NCI-H510A (cell line): ENCODE results near the gene DMXL2.
"Not testable (repeated sequence)": the region's sequence is repeated elsewhere in the genome, so short reads cannot be mapped to it uniquely, and the experiment has no call there.

Experiments
- DNase-seq: peaks from one replicate; lab custom pipeline; 2025; lab: John Stamatoyannopoulos, UW

Gene DMXL2, protein sequence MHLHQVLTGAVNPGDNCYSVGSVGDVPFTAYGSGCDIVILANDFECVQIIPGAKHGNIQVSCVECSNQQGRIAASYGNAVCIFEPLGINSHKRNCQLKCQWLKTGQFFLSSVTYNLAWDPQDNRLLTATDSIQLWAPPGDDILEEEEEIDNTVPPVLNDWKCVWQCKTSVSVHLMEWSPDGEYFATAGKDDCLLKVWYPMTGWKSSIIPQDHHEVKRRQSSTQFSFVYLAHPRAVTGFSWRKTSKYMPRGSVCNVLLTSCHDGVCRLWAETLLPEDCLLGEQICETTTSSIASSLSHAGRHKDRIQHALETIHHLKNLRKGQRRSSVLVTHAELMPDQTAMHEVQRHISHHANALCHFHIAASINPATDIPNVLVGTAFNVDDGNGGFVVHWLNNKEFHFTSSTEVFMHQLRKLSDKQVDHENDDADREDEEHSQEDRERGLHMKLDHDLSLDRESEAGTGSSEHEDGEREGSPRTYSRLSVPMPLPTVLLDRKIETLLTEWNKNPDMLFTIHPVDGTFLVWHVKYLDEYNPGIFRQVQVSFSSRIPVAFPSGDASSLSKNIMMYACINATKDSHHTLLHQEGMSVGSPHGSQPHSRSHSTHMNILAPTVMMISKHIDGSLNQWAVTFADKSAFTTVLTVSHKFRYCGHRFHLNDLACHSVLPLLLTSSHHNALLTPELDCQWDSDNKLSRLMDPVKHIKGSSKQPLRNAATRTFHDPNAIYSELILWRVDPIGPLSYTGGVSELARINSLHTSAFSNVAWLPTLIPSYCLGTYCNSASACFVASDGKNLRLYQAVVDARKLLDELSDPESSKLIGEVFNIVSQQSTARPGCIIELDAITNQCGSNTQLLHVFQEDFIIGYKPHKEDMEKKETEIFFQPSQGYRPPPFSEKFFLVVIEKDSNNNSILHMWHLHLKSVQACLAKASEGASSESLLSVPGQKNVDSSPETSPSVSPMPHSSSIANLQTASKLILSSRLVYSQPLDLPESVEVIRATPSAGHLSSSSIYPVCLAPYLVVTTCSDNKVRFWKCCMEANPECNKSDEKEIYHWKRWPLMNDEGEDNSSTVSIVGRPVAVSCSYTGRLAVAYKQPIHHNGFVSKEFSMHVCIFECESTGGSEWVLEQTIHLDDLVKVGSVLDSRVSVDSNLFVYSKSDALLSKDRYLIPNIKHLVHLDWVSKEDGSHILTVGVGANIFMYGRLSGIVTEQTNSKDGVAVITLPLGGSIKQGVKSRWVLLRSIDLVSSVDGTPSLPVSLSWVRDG (N-terminal part only)

GRCh38 chr15:51622604-51623370 lies at the start of gene DMXL2:
Gene DMXL2 (minus strand): TSS chr15:51622771. CDS start chr15:51622545, 226 bp downstream.
- peak; percentile 65 for DNase-seq

GRCh38 chr15:51672155-51672687 lies 49.6 kb upstream of the DMXL2 start:
- DNase-seq, result peak; percentile 6

DNA sequence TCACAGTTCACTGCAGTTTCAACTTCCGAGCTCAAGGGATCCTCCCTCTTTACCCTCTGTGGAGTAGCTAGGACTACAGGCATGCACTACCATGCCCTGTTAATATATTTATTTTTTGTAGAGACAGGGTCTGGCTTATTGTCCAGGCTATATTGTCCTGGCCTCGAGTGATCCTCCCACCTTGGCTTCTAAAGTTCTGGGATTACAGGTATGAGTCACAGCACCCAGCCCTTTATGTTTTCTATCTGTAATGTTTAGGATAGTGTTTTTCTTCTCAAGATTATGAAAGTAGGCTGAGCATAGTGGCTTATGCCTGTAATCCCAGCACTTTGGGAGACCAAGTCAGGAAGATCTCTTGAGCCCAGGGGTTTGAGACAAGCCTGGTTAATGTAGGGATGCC lies 46.8 kb upstream of the DMXL2 start:
- no peak for DNase-seq

GRCh38 chr15:51668446-51668845 lies 45.9 kb upstream of the DMXL2 start:
- DNase-seq, result no peak

DNA sequence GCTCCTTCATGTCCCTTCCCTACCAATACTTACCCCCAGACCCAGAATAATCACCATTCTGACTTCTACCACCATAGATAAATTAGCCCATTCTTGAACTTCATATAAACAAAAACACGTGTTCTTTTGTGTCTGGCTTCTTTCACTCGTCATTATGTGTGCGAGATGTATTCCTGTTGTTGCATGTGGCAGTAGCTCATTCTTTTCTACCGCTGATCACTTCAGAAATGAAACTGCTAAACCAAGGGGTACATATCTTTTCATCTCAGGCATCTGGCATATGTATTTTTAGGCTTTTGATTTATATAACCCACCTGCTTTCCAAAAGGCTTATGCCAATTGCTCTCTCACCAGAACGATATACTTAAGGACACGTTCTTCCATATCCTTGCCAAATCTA lies 44.9 kb upstream of the DMXL2 start:
- DNase-seq, result no peak

DNA sequence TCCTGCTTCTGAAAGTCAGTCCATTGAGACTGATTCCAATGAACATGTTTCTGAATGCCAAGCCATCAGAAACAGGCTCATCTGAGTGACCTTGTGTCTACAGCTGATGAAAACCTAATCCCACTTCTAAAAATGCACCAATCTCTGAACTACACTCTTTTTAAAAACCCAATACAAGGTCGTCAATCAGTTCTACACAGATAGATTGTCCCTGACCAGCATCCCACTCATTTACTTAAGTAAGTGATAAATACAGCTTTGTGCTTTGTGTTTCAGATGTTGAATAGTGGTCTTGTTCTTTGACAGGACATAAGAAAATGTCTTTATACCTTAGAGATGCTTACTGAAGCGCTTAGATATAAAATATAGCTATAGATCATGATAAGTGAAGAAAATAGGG lies 38.5 kb upstream of the DMXL2 start:
- DNase-seq, result no peak

DNA sequence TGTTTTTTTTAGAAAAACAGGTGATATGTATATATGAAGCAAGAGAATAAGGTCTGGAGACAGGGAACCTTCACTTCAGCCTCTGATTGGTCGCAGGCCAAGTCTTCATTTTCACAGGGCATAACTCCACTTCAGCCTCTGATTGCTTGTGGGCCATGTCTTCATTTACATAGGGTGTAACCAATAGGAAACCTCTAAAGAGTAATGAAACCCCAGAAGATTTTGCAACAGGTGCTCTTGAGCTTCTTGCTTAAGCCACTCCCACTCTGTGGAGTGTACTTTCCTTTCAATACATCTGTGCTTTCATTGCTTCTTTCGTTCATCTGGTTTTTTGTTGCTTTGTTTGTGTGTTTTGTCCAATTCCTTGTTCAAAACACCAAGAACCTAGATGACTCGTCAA lies 36.1 kb upstream of the DMXL2 start:
- no peak for DNase-seq

- not testable (repeated sequence) for DNase-seq
Measured at GRCh38 chr15:51655401-51656057, 33.0 kb upstream of the DMXL2 start.

GRCh38 chr15:51652084-51652668 lies 29.6 kb upstream of the DMXL2 start:
- DNase-seq, result no peak

GRCh38 chr15:51649659-51650521 lies 27.3 kb upstream of the DMXL2 start:
- DNase-seq, result peak; percentile 31

GRCh38 chr15:51648643-51649042 lies 26.1 kb upstream of the DMXL2 start:
- not testable (repeated sequence) for DNase-seq

GRCh38 chr15:51648101-51648500 lies 25.5 kb upstream of the DMXL2 start:
- not testable (repeated sequence) for DNase-seq

- DNase-seq, result no peak
Measured at GRCh38 chr15:51647128-51647562, 24.6 kb upstream of the DMXL2 start.

GRCh38 chr15:51642696-51643095 lies 20.1 kb upstream of the DMXL2 start:
- DNase-seq, result no peak

DNA sequence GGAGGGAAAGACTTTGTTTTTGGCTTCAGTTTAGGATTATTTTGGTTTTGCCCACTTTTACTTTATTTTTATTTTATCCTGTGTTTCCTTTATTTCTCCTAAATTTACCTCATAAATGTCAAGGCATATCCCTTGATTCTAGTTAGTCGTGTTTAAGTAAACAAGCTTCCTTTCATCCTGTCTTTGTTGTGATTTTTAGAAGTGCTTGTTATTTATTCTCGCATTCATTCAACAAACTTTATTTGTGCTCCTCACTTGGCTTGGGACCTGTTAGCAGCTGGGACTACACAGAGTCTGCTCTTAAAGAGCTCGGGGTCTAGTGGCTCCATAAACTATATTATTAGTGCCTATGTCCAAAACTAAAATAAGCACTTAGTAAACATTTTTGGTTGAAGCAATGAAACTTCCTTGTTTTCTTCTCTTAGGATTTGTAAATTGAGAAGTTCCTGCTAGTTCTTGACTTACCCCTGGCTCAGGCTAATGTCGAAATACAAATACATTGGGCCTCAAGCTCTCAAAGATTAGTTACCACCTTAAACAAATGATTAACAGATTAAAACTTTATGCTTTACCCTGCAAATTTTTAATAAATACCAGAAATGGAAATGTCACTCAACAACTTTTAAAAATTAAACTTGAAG lies 19.0 kb upstream of the DMXL2 start:
- DNase-seq, result no peak

DNA sequence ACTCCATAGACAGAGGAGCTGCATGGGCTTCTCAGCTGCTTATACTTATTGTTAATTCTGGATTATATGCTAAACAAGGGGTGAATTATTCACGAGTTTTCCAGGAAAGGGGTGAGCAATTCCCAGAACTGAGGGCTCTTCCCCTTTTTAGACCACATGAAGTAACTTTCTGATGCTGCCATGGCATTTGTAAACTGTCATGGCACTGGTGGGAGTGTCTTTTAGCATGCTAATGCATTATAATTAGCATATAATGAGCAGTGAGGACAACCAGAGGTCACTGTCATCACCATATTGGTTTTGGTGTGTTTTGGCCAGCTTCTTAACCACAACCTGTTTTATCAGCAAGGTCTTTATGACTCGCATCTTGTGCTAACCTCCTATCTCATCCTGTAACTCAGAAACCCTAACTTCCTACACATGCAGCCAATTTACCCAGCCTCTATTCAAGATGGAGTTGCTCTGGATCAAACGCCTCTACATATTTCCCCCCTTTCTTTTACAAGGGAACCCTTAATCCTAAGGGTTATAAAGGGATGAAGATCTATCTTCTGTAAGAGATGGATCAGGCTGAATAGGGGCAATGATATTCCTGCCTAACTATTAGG lies 12.1 kb upstream of the DMXL2 start:
- DNase-seq, result no peak

GRCh38 chr15:51629612-51630011 lies 7.0 kb upstream of the DMXL2 start:
- DNase-seq, result no peak

GRCh38 chr15:51625236-51625635 lies 2.7 kb upstream of the DMXL2 start:
- DNase-seq, result no peak
